Activated CD4-positive, alpha-beta memory T cell treated with anti-CD3 and anti-CD28 coated beads, Interleukin-2, amount 10 ng/mL, durations not matched to agents 7 days and 5 days (primary cell): ENCODE measurements around the gene ZNF292. TPM values are rescaled to one million over a fixed set of nuclear protein-coding genes. Genes with fewer than 3 reads are reported as not detected.

Source experiments
- CTCF ChIA-PET: fragments of 350-600 bp; sonication (Branson Sonifier 250); formaldehyde crosslinking; loops from one replicate; lab custom pipeline; 2021; ENCODE audit warnings: antibody characterized with exemption, inconsistent platforms; lab: Charles Lee
- POLR2A ChIA-PET: fragments of 350-600 bp; sonication (Branson Sonifier 250); formaldehyde crosslinking; loops from one replicate; lab custom pipeline; 2021; ENCODE audit warnings: antibody characterized with exemption; lab: Charles Lee
- DNase-seq: peaks from one replicate; pipeline ENCODE4 v3.0.0-alpha.2; 2020
- H3K27ac Mint-ChIP-seq: one replicate; pipeline ENCODE4 v1.8.0; 2021; ENCODE audit warnings: mild to moderate bottlenecking, mixed read lengths
- H3K27me3 Mint-ChIP-seq: one replicate; pipeline ENCODE4 v1.8.0; 2021; ENCODE audit warnings: mixed read lengths
- H3K36me3 Mint-ChIP-seq: one replicate; pipeline ENCODE4 v1.8.0; 2021; ENCODE audit warnings: low read depth, mixed read lengths
- H3K4me1 Mint-ChIP-seq: one replicate; pipeline ENCODE4 v1.8.0; 2021; ENCODE audit warnings: mixed read lengths
- H3K4me3 Mint-ChIP-seq: one replicate; pipeline ENCODE4 v1.8.0; 2021; ENCODE audit warnings: mild to moderate bottlenecking, mixed read lengths
- H3K9me3 Mint-ChIP-seq: one replicate; pipeline ENCODE4 v1.8.0; 2021; ENCODE audit warnings: mixed read lengths
- total RNA-seq, 2 experiments: library from RNA; stranded (reverse); gene quantifications; one replicate each; pipeline ENCODE4 v1.2.3, GENCODE V29; 2021

The ZNF292 gene
- 10 to 100 TPM; 58.8 to 59.3 TPM for total RNA-seq

- DNase-seq = peak; percentile 99
- CTCF ChIA-PET = interaction anchor here (0.6 kb wide), 1 partner anchor 16 kb away, joined by 3 read pairs; no protein-coding TSS in a partner anchor
- Mint-ChIP-seq H3K27ac (peak within 1 kb of the TSS; percentile 98), H3K9me3 (no peaks in the 10 kb centered on the region), H3K36me3 (peaks cover 31% of the 10 kb centered on the region), H3K4me3 (peak within 1 kb of the TSS; percentile 79), H3K4me1 (peaks cover 48% of the 10 kb centered on the region), H3K27me3 (no peaks in the 10 kb centered on the region)
- POLR2A ChIA-PET = interaction anchor here (0.7 to 1.8 kb wide), 12 partner anchors 8 to 1476 kb away, joined by 3 to 15 read pairs (median 3); partner anchors contain the start of genes AKIRIN2 and SMIM8
Observed at GRCh38 chr6:87154993-87155841, at the start of gene ZNF292. Gene ZNF292 (plus strand): TSS chr6:87155565. CDS start chr6:87155592, 27 bp downstream.

- Mint-ChIP-seq H3K4me3 (no peak overlapping the region), H3K9me3 (no peaks in the 10 kb centered on the region), H3K4me1 (no peaks in the 10 kb centered on the region), H3K27me3 (peaks cover 20% of the 10 kb centered on the region), H3K27ac (no peak overlapping the region), H3K36me3 (no peaks in the 10 kb centered on the region)
- CTCF ChIA-PET = interaction anchor here (1.0 to 2.5 kb wide), 2 partner anchors 27 to 39 kb away, joined by 3 to 14 read pairs; no protein-coding TSS in a partner anchor
- DNase-seq = no peak
- POLR2A ChIA-PET = no interaction called here
Observed at GRCh38 chr6:87105823-87106222, 49.5 kb upstream of the ZNF292 start.

DNA sequence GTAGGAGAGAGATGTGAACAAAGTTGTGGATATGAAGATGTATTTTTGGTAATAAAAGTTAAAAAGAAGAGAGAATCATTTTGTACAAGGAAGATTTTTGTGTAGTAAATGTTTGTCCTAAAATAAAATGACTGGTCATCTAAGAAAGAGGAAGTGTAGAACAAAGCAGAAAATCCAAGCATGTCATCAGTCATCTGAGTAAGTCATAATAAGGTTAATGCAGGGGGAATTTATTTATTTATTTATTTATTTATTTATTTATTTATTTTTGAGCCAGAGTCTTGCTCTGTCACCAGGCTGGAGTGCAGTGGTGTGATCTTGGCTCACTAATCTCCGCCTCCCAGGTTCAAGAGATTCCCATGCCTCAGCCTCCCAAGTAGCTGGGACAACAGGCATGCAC lies 44.7 kb upstream of the ZNF292 start:
- Mint-ChIP-seq H3K9me3 (no peaks in the 10 kb centered on the region), H3K27me3 (peaks cover 32% of the 10 kb centered on the region), H3K27ac (no peak overlapping the region), H3K36me3 (no peaks in the 10 kb centered on the region), H3K4me1 (no peaks in the 10 kb centered on the region), H3K4me3 (no peak overlapping the region)
- CTCF ChIA-PET = no interaction called here
- DNase-seq = no peak
- POLR2A ChIA-PET = no interaction called here

DNA sequence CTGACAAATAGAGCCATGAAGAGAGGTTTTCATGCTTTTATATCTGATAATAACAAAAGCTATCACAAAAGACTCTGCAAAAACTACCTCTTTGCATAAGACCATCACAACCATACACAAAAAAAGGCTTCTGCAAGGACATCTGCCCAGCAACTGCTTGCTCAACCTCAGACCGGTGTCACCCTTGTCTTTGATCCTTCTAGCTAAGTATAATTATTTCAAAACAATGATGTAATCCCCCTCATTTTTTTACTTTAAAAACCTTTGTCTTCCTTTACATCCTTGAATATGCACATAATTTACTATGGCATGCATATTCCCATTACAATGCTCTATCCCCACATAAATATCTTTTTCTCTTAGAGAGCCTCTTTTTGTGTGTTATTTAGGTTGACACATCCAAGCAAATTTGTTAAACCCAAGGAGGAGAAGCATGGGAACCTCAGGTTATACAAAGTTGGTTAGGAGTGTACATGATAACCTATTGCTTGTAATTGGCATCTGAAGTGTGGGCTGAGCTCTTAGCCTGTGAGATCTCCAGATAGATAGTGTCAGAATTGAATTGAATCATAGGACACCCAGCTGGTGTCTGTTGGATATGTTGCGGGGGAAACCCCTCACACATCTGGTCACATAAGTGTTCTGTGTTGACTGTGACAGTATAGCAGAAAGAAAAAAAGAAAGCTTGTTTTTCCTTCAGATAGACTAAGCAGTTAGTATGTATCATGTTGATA lies 39.8 kb upstream of the ZNF292 start:
- Mint-ChIP-seq H3K4me3 (no peak overlapping the region), H3K36me3 (no peaks in the 10 kb centered on the region), H3K27me3 (peaks cover 22% of the 10 kb centered on the region), H3K9me3 (no peaks in the 10 kb centered on the region), H3K27ac (no peak overlapping the region), H3K4me1 (no peaks in the 10 kb centered on the region)
- DNase-seq = no peak
- ChIA-PET CTCF (interaction anchor here (1.0 to 1.6 kb wide), 2 partner anchors 23 to 37 kb away, joined by 3 read pairs; no protein-coding TSS in a partner anchor), POLR2A (interaction anchor here (0.7 kb wide), 1 partner anchor 23 kb away, joined by 3 read pairs; no protein-coding TSS in a partner anchor)

DNA sequence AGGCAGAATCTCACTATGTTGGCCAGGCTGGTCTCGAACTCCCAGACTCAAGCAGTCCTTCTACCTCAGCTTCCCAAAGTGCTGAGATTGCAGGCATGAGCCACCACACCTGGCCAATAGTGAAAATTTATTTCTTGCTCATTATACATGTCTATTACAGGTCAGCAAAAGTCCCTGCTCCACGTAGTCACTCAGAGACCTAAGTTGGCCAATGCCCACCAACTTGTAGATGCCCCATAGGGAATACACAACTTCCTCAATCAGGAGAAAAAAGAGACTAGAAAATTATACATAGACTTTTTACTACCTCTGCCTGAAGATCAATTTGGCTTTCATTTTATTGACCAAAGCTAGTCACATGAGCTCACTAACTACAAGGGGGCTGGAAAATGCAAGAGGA lies 38.4 kb upstream of the ZNF292 start:
- no peaks in the 10 kb centered on the region for H3K36me3 Mint-ChIP-seq
- H3K27ac Mint-ChIP-seq = no peak overlapping the region
- DNase-seq = no peak
- ChIA-PET POLR2A (no interaction called here), CTCF (no interaction called here)
- H3K4me3 Mint-ChIP-seq = no peak overlapping the region
- H3K9me3 Mint-ChIP-seq = no peaks in the 10 kb centered on the region
- H3K27me3 Mint-ChIP-seq = peaks cover 20% of the 10 kb centered on the region
- H3K4me1 Mint-ChIP-seq = no peaks in the 10 kb centered on the region

- Mint-ChIP-seq H3K27me3 (peaks cover 17% of the 10 kb centered on the region), H3K9me3 (no peaks in the 10 kb centered on the region), H3K36me3 (no peaks in the 10 kb centered on the region), H3K27ac (no peak overlapping the region), H3K4me1 (no peaks in the 10 kb centered on the region), H3K4me3 (no peak overlapping the region)
- ChIA-PET CTCF (no interaction called here), POLR2A (no interaction called here)
- DNase-seq = no peak
Observed at GRCh38 chr6:87118054-87118453, 37.3 kb upstream of the ZNF292 start.

DNA sequence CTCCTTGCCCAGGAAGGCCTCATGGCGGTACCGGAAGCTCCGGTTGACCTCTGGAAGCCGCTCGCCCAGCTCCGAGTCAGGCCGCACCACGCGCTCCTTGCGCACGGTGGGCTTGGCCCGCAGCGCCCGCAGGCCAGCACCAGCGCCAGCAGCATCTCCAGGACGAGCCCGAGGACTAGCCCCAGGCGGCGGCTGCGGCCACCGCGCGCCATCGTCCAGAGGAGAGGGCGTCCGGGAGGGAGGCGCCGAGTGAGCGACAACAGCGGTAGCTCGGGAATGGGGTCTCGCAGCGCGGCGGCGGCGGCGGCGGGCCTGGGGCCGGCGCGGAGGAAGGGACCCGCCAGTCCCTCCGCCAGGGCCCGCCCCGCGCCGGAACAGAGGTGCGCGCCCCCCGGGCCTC lies 32.9 kb upstream of the ZNF292 start:
- H3K4me1 Mint-ChIP-seq = no peaks in the 10 kb centered on the region
- peaks cover 13% of the 10 kb centered on the region for H3K27me3 Mint-ChIP-seq
- H3K27ac Mint-ChIP-seq = no peak overlapping the region
- ChIA-PET CTCF (no interaction called here), POLR2A (interaction anchor here (0.7 kb wide), 1 partner anchor 18 kb away, joined by 3 read pairs; no protein-coding TSS in a partner anchor)
- no peaks in the 10 kb centered on the region for H3K36me3 Mint-ChIP-seq
- H3K4me3 Mint-ChIP-seq = no peak overlapping the region
- H3K9me3 Mint-ChIP-seq = no peaks in the 10 kb centered on the region
- no peak for DNase-seq

GRCh38 chr6:87124074-87124473 lies 31.3 kb upstream of the ZNF292 start:
- no peak for DNase-seq
- CTCF ChIA-PET = interaction anchor here (0.7 kb wide), 1 partner anchor 45 kb away, joined by 3 read pairs; no protein-coding TSS in a partner anchor
- H3K27ac Mint-ChIP-seq = no peak overlapping the region
- H3K4me3 Mint-ChIP-seq = no peak overlapping the region
- H3K27me3 Mint-ChIP-seq = peaks cover 13% of the 10 kb centered on the region
- POLR2A ChIA-PET = no interaction called here
- no peaks in the 10 kb centered on the region for H3K36me3 Mint-ChIP-seq
- no peaks in the 10 kb centered on the region for H3K4me1 Mint-ChIP-seq
- no peaks in the 10 kb centered on the region for H3K9me3 Mint-ChIP-seq

- Mint-ChIP-seq H3K27me3 (peaks cover 11% of the 10 kb centered on the region), H3K9me3 (no peaks in the 10 kb centered on the region), H3K4me3 (no peak overlapping the region), H3K27ac (no peak overlapping the region), H3K36me3 (no peaks in the 10 kb centered on the region), H3K4me1 (no peaks in the 10 kb centered on the region)
- no peak for DNase-seq
- ChIA-PET CTCF (interaction anchor here (1.0 kb wide), 1 partner anchor 48 kb away, joined by 5 read pairs; no protein-coding TSS in a partner anchor), POLR2A (no interaction called here)
Observed at GRCh38 chr6:87126501-87126900, 28.9 kb upstream of the ZNF292 start.

DNA sequence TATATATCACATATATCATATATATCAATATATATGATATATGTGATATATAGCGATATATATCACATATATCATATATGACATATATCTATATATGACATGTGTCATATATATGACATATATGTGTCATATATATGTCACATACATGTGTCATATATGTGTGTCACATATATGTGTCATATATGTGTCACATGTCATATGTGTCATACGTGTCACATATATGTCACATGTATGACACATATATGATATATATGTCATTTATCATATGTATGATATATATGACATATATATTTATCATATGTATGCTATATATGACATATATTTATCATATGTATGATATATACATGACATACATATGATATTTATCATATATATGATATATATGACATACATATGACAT lies 27.6 kb upstream of the ZNF292 start:
- ChIA-PET POLR2A (no interaction called here), CTCF (interaction anchor here (1.0 kb wide), 1 partner anchor 49 kb away, joined by 5 read pairs; no protein-coding TSS in a partner anchor)
- H3K36me3 Mint-ChIP-seq = no peaks in the 10 kb centered on the region
- peaks cover 7% of the 10 kb centered on the region for H3K27me3 Mint-ChIP-seq
- no peaks in the 10 kb centered on the region for H3K4me1 Mint-ChIP-seq
- no peaks in the 10 kb centered on the region for H3K9me3 Mint-ChIP-seq
- no peak for DNase-seq
- no peak overlapping the region for H3K27ac Mint-ChIP-seq
- no peak overlapping the region for H3K4me3 Mint-ChIP-seq

- no peak overlapping the region for H3K4me3 Mint-ChIP-seq
- ChIA-PET CTCF (interaction anchor here (1.2 kb wide), 1 partner anchor 9 kb away, joined by 4 read pairs; no protein-coding TSS in a partner anchor), POLR2A (no interaction called here)
- no peak for DNase-seq
- peaks cover 1% of the 10 kb centered on the region for H3K4me1 Mint-ChIP-seq
- no peak overlapping the region for H3K27ac Mint-ChIP-seq
- no peaks in the 10 kb centered on the region for H3K36me3 Mint-ChIP-seq
- no peaks in the 10 kb centered on the region for H3K9me3 Mint-ChIP-seq
- H3K27me3 Mint-ChIP-seq = peaks cover 20% of the 10 kb centered on the region
Observed at GRCh38 chr6:87136963-87137362, 18.4 kb upstream of the ZNF292 start.

DNA sequence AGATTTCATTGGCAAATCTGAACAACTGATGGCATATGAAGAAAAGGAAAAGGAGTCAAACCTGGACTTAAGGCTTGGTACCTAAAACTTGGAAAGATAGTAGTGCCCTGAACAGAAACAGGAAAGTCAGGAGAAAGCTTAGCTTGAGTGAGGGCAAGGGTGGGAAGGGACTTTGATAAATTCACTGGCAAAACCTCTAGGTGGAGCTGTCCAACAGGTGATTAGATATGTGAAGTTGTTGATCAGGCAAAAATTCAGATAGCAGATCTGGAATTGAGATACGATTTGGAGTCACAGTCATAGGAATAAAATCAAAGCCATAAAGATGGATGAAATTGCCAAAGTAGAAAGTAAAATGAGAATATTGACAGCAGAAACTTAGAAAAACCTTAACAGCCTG lies 16.1 kb upstream of the ZNF292 start:
- DNase-seq = peak; percentile 38
- H3K9me3 Mint-ChIP-seq = no peaks in the 10 kb centered on the region
- no peak overlapping the region for H3K27ac Mint-ChIP-seq
- H3K36me3 Mint-ChIP-seq = no peaks in the 10 kb centered on the region
- H3K4me1 Mint-ChIP-seq = peaks cover 1% of the 10 kb centered on the region
- H3K4me3 Mint-ChIP-seq = no peak overlapping the region
- POLR2A ChIA-PET = no interaction called here
- CTCF ChIA-PET = interaction anchor here (0.9 to 4.0 kb wide), 13 partner anchors 9 to 254 kb away, joined by 3 to 12 read pairs (median 4); partner anchors contain the start of gene ZNF292
- H3K27me3 Mint-ChIP-seq = peaks cover 36% of the 10 kb centered on the region
